BE2C (cell line): Measurements from ENCODE around the gene COL10A1.
"Not testable (repeated sequence)": the region's sequence is repeated elsewhere in the genome, so short reads cannot be mapped to it uniquely, and the experiment has no call there.

Source experiments
- DNase-seq: peaks from one replicate; pipeline ENCODE4 v3.0.0-alpha.2; 2020
- H3K27me3 ChIP-seq: fragments of 250-450 bp; sonication (Bioruptor Pico); 2 replicates; pipeline ENCODE4 v1.5.1; 2020; ENCODE audit warnings: mild to moderate bottlenecking
- H3K36me3 ChIP-seq: fragments of 250-450 bp; sonication (Bioruptor Pico); 2 replicates; pipeline ENCODE4 v1.5.1; 2020; ENCODE audit warnings: mild to moderate bottlenecking
- H3K4me1 ChIP-seq: fragments of 250-450 bp; sonication (Bioruptor Pico); 2 replicates; pipeline ENCODE4 v1.5.1; 2020
- H3K4me3 ChIP-seq: 2 replicates; pipeline ENCODE4 v1.5.1; 2011; ENCODE audit warnings: low read depth, low read length
- H3K9me3 ChIP-seq: fragments of 250-450 bp; sonication (Bioruptor Pico); 2 replicates; pipeline ENCODE4 v1.5.1; 2020
- TF ChIP-seq, protein P1 (sequence below): IDR thresholded peaks from 2 replicates; pipeline ENCODE4 v1.5.1; 2012; ENCODE audit warnings: mild to moderate bottlenecking, low read depth, low read length

The COL10A1 gene

DNA sequence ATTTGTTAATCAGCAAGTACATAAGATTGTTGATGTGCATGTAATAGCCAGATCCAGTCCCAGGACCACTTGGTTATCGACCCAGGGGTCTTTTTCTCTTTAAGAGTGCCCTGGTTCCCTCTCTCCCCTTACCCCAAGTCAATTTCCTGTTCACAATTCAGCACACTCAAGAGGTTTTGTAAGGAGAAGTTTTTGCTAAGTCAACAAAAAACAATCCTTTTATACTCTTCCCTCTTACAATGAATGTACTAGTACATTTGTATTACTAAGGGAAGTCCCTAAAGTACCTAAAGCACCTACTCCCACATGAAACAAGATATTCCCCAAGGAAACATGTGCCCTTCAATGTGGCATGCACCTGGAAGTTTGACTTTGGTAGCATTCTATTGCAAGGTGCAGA, 26.9 kb downstream of the COL10A1 start:
- Histone ChIP-seq H3K9me3 (no peaks in the 10 kb centered on the region), H3K36me3 (no peaks in the 10 kb centered on the region), H3K4me1 (no peaks in the 10 kb centered on the region), H3K4me3 (no peak overlapping the region), H3K27me3 (no peaks in the 10 kb centered on the region)
- DNase-seq: no peak
- TF ChIP-seq, protein P1, sequence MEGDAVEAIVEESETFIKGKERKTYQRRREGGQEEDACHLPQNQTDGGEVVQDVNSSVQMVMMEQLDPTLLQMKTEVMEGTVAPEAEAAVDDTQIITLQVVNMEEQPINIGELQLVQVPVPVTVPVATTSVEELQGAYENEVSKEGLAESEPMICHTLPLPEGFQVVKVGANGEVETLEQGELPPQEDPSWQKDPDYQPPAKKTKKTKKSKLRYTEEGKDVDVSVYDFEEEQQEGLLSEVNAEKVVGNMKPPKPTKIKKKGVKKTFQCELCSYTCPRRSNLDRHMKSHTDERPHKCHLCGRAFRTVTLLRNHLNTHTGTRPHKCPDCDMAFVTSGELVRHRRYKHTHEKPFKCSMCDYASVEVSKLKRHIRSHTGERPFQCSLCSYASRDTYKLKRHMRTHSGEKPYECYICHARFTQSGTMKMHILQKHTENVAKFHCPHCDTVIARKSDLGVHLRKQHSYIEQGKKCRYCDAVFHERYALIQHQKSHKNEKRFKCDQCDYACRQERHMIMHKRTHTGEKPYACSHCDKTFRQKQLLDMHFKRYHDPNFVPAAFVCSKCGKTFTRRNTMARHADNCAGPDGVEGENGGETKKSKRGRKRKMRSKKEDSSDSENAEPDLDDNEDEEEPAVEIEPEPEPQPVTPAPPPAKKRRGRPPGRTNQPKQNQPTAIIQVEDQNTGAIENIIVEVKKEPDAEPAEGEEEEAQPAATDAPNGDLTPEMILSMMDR: no peak

DNA sequence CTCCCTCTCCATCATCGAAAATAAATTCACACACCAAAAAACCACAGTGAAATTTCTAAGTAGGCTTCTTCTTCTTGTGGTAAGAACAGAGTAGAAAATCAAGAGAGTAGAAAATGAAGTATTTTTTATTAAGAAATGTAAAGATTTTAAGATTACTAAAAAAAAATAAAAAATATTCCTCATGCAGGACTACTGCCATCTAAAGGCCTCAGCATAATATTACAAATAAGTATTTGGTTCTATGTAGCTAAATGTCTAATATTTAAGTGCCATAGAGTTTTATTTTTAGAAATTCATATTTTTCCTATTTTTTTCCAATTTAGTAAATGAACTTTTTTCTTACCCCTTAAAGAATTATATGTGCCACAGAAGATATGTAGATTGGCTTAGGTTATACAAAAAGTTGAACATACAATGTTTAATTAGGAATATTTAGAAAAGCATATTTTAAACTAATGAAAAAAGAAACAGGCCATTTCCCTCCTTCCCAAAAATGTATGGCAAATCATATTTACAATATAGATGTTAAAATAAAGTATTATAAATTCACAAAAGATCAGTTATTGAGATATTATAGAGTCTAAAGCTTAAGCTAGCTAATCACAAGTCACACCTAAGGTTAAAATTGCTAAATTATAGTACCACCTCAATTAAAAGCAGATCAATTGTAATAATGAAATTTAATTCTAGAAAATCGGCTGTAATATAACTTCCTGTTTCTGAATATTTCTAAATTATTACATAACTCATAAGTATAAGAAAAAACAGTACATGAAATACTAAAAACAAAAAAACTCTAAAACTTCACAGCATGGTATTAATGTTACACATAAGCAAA, 28.7 kb downstream of the COL10A1 start:
- Histone ChIP-seq H3K36me3 (no peaks in the 10 kb centered on the region), H3K9me3 (no peaks in the 10 kb centered on the region), H3K4me1 (no peaks in the 10 kb centered on the region), H3K4me3 (no peak overlapping the region), H3K27me3 (no peaks in the 10 kb centered on the region)
- no peak for DNase-seq
- TF ChIP-seq, protein P1: peak; percentile 33

DNA sequence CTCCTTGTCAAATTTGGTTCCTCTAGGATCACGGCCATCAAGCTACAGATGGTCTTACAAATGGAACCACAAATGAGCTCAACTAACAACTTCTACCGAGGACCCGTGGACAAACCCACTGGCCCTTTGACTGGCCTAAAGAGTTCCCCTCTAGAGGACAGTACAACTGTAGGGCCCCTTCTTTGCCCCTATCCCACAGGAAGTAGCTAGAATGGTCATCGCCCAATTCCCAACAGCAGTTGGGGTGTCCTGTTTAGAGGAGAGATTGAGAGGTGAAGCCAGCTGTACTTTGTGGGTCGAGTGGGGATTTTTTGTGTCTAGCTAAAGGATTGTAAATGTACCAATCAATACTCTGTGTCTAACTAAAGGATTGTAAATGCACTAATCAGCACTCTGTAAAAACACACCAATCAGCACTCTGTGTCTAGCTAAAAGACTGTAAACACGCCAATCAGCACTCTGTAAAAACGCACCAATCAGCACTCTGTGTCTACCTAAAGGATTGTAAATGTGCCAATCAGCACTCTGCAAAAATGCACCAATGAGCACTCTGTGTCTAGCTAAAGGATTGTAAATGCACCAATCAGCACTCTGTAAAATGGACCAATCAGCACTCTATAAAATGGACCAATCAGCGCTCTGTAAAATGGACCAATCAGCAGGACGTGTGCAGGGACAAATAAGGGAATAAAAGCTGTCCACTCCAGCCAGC, 29.7 kb downstream of the COL10A1 start:
- H3K4me3 ChIP-seq, H3K36me3 ChIP-seq, DNase-seq, H3K27me3 ChIP-seq, H3K4me1 ChIP-seq, H3K9me3 ChIP-seq: not testable (repeated sequence)

DNA sequence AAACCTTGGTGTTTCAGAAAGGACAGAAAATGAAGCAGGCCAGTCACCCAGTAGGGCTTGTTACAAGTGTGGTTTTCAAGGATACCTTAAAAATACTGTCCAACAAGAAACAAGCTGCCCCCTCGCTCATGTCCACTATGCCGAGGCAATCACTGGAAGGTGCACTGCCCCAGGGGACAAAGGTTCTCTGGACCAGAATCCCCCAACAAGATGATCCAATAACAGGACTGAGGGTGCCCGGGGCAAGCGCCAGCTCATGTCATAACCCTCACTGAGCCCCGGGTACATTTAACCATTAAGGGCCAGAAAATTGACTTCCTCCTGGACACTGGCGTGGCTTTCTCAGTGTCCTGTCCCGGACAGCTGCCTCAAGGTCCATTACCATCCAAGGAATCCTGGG, 31.9 kb downstream of the COL10A1 start:
- no peaks in the 10 kb centered on the region for H3K27me3 ChIP-seq
- H3K36me3 ChIP-seq: no peaks in the 10 kb centered on the region

DNA sequence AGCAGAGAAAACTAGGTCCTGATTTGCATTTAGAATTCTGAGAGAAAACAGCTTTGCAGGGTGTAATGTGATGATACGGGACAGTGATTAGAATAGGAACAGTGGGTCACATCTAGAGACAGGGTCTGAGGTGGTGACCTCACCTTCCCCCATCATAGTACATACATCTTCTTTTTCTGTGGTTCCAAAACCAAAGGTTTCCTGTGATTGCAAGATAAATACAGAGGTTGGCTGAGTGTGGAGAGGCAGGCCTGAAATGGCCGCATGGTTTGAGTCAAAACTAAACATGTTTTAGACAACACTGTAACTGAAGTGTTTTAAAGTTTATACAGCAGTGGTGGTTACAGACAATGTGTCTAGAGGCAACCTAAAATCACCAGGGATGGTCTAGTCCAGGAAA, 35.7 kb downstream of the COL10A1 start:
- Histone ChIP-seq H3K36me3 (no peaks in the 10 kb centered on the region), H3K4me1 (no peaks in the 10 kb centered on the region), H3K4me3 (no peak overlapping the region), H3K9me3 (no peaks in the 10 kb centered on the region), H3K27me3 (no peaks in the 10 kb centered on the region)
- TF ChIP-seq, protein P1: no peak
- no peak for DNase-seq

More for the DNA sequence above, 31.9 kb downstream of the COL10A1 start:
- Histone ChIP-seq H3K9me3 (no peaks in the 10 kb centered on the region), H3K4me3 (no peak overlapping the region), H3K4me1 (no peaks in the 10 kb centered on the region)
- DNase-seq: no peak
- TF ChIP-seq, protein P1: no peak

DNA sequence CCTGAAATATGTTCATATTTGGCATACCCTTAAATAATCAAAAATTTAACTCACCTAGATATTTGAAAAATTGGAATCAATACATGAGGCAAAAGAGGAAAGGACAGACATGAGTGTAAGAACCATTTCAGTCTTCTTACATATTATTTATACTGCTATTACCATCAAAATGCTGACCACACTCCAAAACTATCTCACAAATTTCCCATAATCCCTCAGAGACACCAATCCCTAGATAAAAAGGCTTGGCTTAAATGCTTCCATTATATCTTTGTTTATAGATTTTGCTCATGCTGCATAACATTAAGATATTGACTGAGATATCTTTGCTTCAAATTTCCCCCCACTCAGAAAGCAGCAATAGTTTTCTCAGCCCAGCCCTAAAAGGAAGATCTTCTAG, 37.0 kb downstream of the COL10A1 start:
- no peaks in the 10 kb centered on the region for H3K4me1 ChIP-seq
- H3K36me3 ChIP-seq: no peaks in the 10 kb centered on the region
- H3K4me3 ChIP-seq: no peak overlapping the region
- H3K27me3 ChIP-seq: no peaks in the 10 kb centered on the region
- H3K9me3 ChIP-seq: no peaks in the 10 kb centered on the region
- no peak for DNase-seq
- TF ChIP-seq, protein P1: no peak
